Measurements from ENCODE around the gene CD9.

GRCh38 chr12:6225630-6226001 lies 25.4 kb downstream of the CD9 start:
- TF ChIP-seq SPI1 (IDR thresholded peaks at IDR 0.05; ENCODE audit: low read depth, low read length), result no peak
- TF ChIP-seq POLR2A (IDR thresholded peaks at IDR 0.05; ENCODE audit: low read depth, low read length), result no peak
- TF ChIP-seq POU2F2 (IDR thresholded peaks at IDR 0.05; ENCODE audit: low read depth, low read length), result no peak
